Activated CD4-positive, alpha-beta T cell treated with anti-CD3 and anti-CD28 coated beads, Interleukin-2, amount 10 ng/mL, durations not matched to agents 24 days and 14 days (primary cell): Measurements from ENCODE around the gene PCYT2. TPM values are rescaled to one million over a fixed set of nuclear protein-coding genes. Genes with fewer than 3 reads are reported as not detected.
A peak's percentile ranks its signal among the peaks of the same experiment; 100 is the strongest.
"Not testable (repeated sequence)": the region's sequence is repeated elsewhere in the genome, so short reads cannot be mapped to it uniquely, and the experiment has no call there.

Experiments used
- DNase-seq: peaks from one replicate; pipeline ENCODE4 v3.0.0; 2022
- H3K27ac Mint-ChIP-seq: one replicate; pipeline ENCODE4 v1.8.0; 2022; ENCODE audit warnings: mild to moderate bottlenecking, mixed read lengths
- H3K27me3 Mint-ChIP-seq: one replicate; pipeline ENCODE4 v1.8.0; 2022; ENCODE audit warnings: mixed read lengths
- H3K36me3 Mint-ChIP-seq: one replicate; pipeline ENCODE4 v1.8.0; 2022; ENCODE audit warnings: low read depth, mild to moderate bottlenecking, mixed read lengths
- H3K4me1 Mint-ChIP-seq: one replicate; pipeline ENCODE4 v1.8.0; 2021; ENCODE audit warnings: mixed read lengths
- H3K4me3 Mint-ChIP-seq: one replicate; pipeline ENCODE4 v1.8.0; 2022; ENCODE audit warnings: mild to moderate bottlenecking, moderate library complexity, mixed read lengths
- H3K9me3 Mint-ChIP-seq: one replicate; pipeline ENCODE4 v1.8.0; 2021; ENCODE audit warnings: mixed read lengths
- intact Hi-C: fragments of 100-400 bp; cut with micrococcal nuclease; formaldehyde crosslinking; loops from one replicate; pipeline ENCODE4 v1.15.1; 2023
- total RNA-seq: library from RNA; stranded (reverse); gene quantifications from 2 replicates; pipeline ENCODE4 v1.2.3, GENCODE V29; 2022

PCYT2 gene
- total RNA-seq, result 43.0 and 46.5 TPM in 2 replicates

- H3K36me3 Mint-ChIP-seq, result peaks cover 38% of the 10 kb centered on the region
- H3K4me1 Mint-ChIP-seq, result peaks cover 13% of the 10 kb centered on the region
- peak within 1 kb of the TSS; percentile 62 for H3K27ac Mint-ChIP-seq
- H3K4me3 Mint-ChIP-seq, result peak within 1 kb of the TSS; percentile 86
- H3K27me3 Mint-ChIP-seq, result no peaks in the 10 kb centered on the region
- DNase-seq, result peak; percentile 97
- intact Hi-C loops, result loop anchor here (2.0 kb wide), 1 partner anchor 15 kb away; the partner anchor contains the start of gene MAFG
- no peaks in the 10 kb centered on the region for H3K9me3 Mint-ChIP-seq
Measured at GRCh38 chr17:81911277-81911961, at the start of gene PCYT2. TSS of gene PCYT2 (minus strand) at chr17:81911399. CDS start at chr17:81911355, 44 bp downstream.

DNA sequence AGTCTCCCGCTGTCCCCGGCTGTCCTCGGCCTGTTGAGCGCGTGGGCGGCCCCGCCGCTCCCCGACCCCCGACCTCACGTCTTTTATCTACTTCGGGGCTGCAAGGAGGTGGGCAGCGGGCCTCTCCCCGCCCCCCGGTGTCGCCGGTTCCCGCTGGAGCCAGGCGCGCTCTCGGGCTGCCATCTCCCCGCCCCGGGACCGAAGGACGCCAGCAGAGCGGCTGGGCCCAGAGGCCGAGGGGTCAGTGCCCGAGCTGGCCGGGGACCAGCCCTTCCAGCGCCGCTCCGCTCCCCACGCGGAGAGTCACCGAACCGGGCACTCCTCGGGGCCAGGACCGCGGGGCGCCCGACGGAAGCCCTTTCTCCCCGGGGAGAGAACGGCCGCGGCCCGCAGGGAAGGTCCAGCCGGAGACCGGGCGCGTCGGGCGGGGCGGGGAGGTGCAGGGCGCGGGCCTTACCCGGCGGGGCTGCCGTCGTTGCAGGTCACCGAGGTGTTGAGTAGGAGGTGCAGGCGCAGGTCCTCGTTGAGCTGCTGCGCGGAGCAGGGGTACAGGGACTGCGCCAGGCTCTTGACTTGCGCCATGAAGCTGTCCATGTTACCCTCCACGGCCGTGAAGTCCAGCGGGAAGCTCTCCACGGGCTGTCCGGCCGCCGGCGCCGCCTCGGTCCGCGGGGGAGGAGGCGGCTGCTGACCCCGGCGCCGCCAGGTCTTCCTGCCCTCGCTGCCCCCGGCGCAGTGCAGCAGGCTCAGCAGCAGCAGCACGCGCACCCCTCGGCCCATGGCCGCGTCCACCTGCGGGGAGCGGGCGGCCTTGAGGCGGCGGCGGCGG lies 49.1 kb upstream of the PCYT2 start:
- intact Hi-C loops, result no loop called here
- Mint-ChIP-seq H3K27ac (no peak overlapping the region), H3K4me3 (no peak overlapping the region), H3K27me3 (peaks cover 46% of the 10 kb centered on the region), H3K9me3 (no peaks in the 10 kb centered on the region), H3K36me3 (no peaks in the 10 kb centered on the region), H3K4me1 (peaks cover 3% of the 10 kb centered on the region)
- no peak for DNase-seq

DNA sequence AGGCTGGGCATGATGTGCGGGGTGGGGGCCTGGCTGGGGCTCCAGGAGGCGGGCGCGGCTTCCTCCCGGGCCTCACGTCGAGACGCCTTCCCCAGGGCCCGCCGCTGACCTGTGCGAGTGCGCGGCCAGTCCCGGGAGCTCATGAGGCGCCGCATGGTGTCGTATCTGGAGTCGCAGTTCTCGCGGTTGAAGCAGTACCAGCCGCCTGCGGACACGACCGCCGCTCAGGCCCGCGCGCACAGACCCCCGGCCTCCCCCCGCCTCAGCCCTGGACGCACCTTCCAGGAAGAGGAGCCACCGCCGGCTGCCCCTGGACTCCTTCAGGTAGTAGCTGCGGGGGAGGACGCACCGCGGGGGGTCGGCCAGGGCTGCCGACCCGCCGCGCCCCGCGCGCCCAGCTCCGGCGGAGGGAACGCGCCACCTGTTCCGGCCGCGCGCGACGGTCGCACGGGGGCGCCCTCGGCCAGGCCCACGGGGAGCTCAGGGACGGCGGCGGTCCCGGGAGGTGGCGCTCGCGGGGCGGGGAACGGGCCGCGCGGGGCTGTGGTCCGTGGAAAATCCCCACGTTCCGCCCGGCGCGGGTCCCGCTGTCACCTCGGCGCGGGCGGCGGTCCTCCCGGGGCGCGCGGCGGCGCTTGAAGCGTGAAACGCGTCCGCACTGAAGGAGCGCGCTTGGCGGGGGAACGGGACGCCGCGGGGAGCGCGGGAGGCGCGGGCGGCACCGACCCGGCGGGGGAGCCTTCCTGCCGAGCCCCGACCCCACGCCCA lies 48.3 kb upstream of the PCYT2 start:
- intact Hi-C loops, result loop anchor here (1.0 to 10.0 kb wide), 2 partner anchors 62 to 195 kb away; no protein-coding TSS in a partner anchor
- Mint-ChIP-seq H3K27me3 (peaks cover 40% of the 10 kb centered on the region), H3K4me1 (peaks cover 3% of the 10 kb centered on the region), H3K27ac (no peak overlapping the region), H3K9me3 (no peaks in the 10 kb centered on the region), H3K4me3 (peak overlapping the region; percentile 65), H3K36me3 (no peaks in the 10 kb centered on the region)
- peak; percentile 97 for DNase-seq

DNA sequence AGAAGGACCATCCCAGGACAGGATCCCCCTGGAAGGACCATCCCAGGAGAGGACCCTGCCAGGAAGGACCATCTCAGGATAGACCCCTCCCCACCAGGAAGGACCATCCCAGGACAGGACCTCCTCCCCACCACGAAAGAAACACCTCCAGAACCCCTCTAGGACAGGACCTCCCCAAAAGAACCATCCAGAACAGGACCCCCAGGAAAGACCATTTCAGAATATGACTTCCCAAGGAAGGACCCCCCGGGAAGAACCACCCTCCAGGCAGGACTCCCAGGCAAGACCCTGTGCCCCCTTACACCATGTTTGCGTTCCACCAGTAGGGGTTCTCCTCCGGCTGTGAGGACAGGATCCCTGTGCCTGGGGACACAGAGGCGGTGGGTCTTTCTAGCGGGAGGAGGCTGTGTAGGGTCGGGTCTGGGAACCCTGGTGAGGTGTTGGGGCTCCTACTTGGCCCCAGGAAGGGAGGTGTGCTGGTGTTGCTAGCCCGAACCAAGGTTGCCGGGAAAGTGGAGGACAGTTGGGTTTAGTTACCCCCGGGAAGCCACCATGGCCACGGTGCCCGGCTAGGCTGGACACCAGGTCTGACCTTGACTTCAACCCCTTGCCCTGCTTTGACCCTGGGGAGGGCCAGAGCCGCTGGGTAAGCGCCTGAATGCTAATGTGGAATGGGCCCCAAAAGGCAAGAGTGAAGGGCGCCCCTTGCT lies 47.6 kb upstream of the PCYT2 start:
- H3K9me3 Mint-ChIP-seq, result no peaks in the 10 kb centered on the region
- H3K4me1 Mint-ChIP-seq, result peaks cover 3% of the 10 kb centered on the region
- intact Hi-C loops, result loop anchor here (1.0 to 10.0 kb wide), 2 partner anchors 63 to 196 kb away; no protein-coding TSS in a partner anchor
- H3K27ac Mint-ChIP-seq, result peak overlapping the region; percentile 53
- H3K27me3 Mint-ChIP-seq, result peaks cover 32% of the 10 kb centered on the region
- DNase-seq, result no peak
- H3K4me3 Mint-ChIP-seq, result peak overlapping the region; percentile 65
- no peaks in the 10 kb centered on the region for H3K36me3 Mint-ChIP-seq

DNA sequence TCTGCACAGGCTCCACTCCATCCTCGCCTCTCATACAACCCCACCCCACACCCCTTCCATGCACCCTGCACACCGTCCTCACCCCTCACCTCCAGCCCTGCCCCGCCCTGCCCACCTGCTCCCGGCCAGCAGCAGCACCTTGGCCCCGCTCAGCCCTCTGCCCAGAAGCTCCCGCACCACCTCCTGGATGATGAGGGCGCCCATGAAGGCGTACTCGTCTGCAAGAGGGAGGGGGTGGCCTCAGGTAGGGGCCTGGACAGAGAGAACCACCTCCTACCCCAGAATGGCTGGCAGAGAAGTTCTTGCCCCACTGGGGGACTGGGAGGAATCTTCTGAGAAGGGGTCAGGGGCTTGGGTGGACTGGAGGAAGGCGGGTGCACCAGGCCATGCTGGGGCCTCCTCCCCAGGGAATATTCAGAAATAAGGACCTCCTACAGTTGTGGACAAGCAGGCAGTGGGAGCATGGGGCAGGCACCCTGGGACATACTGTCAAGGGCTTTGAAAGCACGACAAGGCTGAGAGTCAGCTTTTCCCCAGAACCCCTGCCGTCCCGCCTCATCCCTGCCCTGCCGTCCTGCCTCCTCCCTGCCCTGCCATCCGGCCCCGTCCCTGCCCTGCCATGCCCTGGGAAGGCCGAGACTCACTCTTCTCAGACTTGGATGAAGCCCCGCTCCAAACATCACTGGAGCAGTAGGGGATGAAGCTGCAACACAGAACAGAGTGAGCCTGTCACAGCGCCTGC lies 46.7 kb upstream of the PCYT2 start:
- Mint-ChIP-seq H3K4me1 (peaks cover 3% of the 10 kb centered on the region), H3K27ac (no peak overlapping the region), H3K9me3 (no peaks in the 10 kb centered on the region), H3K27me3 (peaks cover 24% of the 10 kb centered on the region), H3K4me3 (peak overlapping the region; percentile 65), H3K36me3 (no peaks in the 10 kb centered on the region)
- intact Hi-C loops, result loop anchor here (10.0 kb wide), 1 partner anchor 197 kb away; no protein-coding TSS in a partner anchor
- DNase-seq, result peak; percentile 56

DNA sequence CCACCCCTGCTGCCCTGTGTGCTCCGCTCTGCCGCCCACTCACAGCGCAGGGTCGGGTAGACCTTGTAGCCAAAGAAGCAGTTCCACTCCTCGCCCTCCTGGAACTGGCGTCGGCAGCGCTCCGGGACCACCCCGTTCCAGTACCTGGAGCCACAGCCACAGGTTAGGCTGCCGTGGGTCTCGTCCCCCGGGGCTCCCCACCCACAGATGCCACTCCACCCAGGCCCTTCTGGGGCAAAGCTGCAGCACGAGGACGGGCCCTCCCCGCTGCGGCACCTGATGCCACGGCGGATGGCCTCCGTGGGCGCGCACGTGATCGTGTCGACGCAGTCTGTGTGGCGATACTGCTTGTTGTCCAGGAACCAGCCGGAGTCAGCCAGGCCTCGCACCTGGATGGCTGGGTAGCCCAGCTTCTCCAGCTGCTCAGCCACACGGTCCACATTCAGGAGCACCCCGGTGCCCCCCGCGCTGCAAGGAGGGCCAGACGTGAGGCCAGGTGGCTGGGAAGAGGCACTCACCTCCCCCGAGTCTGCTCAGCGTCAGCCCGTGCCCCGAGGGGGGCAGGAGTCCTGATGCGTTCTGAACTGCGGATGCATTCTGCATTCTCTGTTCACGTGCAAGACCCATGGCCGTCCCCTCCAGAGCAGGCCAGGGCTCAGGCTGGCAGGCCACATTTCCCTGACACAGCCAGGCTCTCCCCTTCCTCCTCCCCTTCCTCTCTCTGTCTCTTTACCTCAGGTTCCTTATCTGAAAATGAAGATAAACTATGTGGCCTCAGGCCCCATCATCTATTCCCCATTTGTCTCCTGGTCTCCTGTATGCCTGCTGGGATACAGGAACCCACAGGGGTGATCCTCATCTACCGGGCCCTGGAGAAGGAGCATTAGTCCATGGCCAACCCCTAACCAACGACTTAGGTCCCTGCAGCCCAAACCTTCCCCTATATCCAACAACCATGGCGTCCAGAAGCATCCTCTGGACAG lies 45.7 kb upstream of the PCYT2 start:
- intact Hi-C loops, result loop anchor here (10.0 kb wide), 1 partner anchor 198 kb away; no protein-coding TSS in a partner anchor
- no peak for DNase-seq
- no peak overlapping the region for H3K4me3 Mint-ChIP-seq
- H3K27ac Mint-ChIP-seq, result no peak overlapping the region
- no peaks in the 10 kb centered on the region for H3K9me3 Mint-ChIP-seq
- H3K27me3 Mint-ChIP-seq, result peaks cover 18% of the 10 kb centered on the region
- H3K4me1 Mint-ChIP-seq, result peaks cover 3% of the 10 kb centered on the region
- H3K36me3 Mint-ChIP-seq, result no peaks in the 10 kb centered on the region

DNA sequence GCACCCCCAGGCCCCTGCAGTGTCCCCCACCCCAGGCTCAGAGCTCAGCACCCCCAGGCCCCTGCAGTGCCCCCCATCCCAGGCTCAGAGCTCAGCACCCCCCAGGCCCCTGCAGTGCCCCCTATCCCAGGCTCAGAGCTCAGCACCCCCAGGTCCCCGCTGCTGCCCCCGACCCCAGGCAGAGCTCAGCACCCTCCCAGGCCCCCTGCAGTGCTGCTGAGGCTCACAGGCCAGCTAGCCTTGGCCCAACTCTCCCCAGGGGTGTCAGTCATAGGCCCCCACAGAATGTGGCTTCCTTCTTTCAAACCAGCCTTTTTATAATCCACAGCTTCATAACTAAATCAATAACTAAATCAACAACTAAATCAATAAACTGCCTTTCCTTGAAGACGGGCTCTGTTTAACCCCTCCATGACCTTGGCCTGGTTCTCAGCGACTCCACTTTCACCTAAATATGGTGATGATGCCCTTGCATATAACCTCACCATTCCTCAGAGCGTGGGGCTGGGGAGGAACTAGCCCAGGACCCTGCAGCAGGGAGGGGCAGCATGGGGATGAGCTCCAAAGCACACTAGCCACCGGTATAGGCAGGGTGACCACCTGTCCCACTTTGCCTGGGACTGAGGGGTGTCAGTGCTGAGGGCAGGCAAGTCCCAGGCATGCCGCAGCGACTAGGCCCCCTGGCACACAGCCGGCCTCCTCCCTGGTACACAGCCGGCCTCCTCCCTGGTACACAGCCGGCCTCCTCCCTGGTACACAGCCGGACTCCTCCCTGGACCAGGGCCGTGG lies 44.8 kb upstream of the PCYT2 start:
- DNase-seq, result peak; percentile 55
- Mint-ChIP-seq H3K4me3 (no peak overlapping the region), H3K36me3 (no peaks in the 10 kb centered on the region), H3K9me3 (no peaks in the 10 kb centered on the region), H3K4me1 (peaks cover 3% of the 10 kb centered on the region), H3K27ac (no peak overlapping the region), H3K27me3 (peaks cover 21% of the 10 kb centered on the region)
- intact Hi-C loops, result loop anchor here (10.0 kb wide), 1 partner anchor 199 kb away; no protein-coding TSS in a partner anchor

GRCh38 chr17:81955058-81955681 lies 44.0 kb upstream of the PCYT2 start:
- H3K4me3 Mint-ChIP-seq, result no peak overlapping the region
- peaks cover 26% of the 10 kb centered on the region for H3K27me3 Mint-ChIP-seq
- H3K36me3 Mint-ChIP-seq, result no peaks in the 10 kb centered on the region
- no peaks in the 10 kb centered on the region for H3K9me3 Mint-ChIP-seq
- peaks cover 3% of the 10 kb centered on the region for H3K4me1 Mint-ChIP-seq
- intact Hi-C loops, result loop anchor here (10.0 kb wide), 1 partner anchor 200 kb away; no protein-coding TSS in a partner anchor
- no peak for DNase-seq
- H3K27ac Mint-ChIP-seq, result no peak overlapping the region

GRCh38 chr17:81954131-81955057 lies 43.2 kb upstream of the PCYT2 start:
- Mint-ChIP-seq H3K4me1 (peaks cover 3% of the 10 kb centered on the region), H3K9me3 (no peaks in the 10 kb centered on the region), H3K36me3 (no peaks in the 10 kb centered on the region), H3K27me3 (peaks cover 26% of the 10 kb centered on the region), H3K4me3 (no peak overlapping the region), H3K27ac (no peak overlapping the region)
- DNase-seq, result no peak
- intact Hi-C loops, result loop anchor here (10.0 kb wide), 1 partner anchor 200 kb away; no protein-coding TSS in a partner anchor

GRCh38 chr17:81953443-81953842 lies 42.2 kb upstream of the PCYT2 start:
- intact Hi-C loops, result loop anchor here (10.0 kb wide), 1 partner anchor 201 kb away; no protein-coding TSS in a partner anchor
- H3K27ac Mint-ChIP-seq, H3K4me1 Mint-ChIP-seq, H3K9me3 Mint-ChIP-seq, H3K4me3 Mint-ChIP-seq, DNase-seq, H3K36me3 Mint-ChIP-seq: not testable (repeated sequence)
- H3K27me3 Mint-ChIP-seq, result peaks cover 19% of the 10 kb centered on the region
